Fibroblast of skin of back (primary cell): ENCODE measurements around the gene KLHL30.

Source experiments
- DNase-seq: peaks from one replicate; pipeline ENCODE4 v3.0.0-alpha.2; 2013

The KLHL30 gene

DNA sequence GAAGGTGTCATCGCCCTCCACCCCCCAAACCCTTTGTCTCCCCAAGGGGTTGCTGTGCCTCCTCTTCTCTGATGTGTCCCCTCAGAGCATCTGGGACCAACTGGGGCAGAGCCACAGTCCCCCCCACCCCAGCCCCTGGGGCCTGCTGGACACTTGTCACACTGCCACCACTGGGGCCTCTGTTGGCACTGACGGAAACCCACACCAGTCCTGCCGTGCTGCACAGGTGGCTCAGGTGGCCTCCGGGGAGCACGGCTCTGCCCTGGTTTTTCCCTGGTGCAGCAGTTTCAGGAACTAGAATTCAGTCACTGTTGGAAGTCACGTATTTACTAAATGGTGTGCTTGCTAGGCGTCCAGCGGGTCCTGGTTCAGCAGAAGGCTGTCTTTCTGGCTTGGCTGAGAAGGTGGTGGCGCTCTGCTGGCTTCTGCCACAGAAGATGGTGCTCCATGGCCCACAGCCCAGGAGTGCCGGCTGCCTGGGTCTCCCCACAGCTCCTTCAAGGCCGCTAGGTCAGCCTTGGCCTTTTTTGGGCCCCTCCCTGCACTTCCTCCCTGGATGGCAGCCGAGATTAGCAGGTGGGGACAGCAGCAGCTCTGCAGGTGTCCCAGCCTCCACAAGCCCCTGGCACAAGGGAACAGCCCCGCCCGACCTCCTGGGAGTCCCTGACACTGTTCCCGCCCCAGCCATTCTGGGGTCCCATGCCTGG is 18.6 kb upstream of the KLHL30 start:
- DNase-seq = no peak

DNA sequence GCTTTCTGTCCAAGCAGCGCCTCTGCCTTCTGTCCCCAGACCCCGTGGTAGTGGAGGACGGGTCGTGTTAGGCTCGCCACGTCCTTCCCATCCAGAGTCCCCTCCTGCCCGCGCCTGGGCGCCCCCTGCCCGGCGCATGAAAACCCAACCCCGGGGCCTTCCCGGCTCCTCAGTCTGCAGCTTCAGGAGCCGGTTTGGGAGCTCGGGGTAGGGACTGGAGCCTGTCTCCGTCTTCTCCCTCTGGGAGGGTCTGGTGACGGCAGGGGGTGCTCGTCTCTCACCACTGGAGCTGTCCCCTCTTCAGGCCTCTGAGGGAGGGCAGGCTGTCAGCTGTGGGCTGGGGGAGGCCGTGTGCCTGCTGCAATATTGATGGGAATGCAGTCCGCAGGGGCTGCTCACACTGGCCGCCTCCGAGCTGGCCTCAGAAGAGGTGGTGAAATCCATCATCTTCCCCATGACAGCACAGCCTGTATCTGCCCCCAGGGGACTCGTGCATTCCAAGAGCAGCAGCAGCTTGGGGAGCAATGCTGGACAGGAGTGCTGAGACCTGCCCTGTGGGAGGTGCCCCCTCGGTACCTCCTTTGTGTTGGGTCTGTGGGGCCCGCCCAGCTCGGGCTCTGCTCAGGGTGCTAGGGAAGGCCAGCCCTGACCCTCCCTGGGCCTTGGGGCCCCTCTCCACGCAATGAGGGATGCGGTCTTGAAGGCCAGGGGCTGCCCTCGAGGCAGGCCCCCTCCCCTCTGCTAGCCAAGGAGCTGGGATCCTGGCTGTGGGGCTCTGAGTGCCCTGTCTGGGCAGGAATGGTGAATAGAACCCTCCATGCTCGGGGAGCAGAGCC is 17.8 kb upstream of the KLHL30 start:
- peak; percentile 31 for DNase-seq

DNA sequence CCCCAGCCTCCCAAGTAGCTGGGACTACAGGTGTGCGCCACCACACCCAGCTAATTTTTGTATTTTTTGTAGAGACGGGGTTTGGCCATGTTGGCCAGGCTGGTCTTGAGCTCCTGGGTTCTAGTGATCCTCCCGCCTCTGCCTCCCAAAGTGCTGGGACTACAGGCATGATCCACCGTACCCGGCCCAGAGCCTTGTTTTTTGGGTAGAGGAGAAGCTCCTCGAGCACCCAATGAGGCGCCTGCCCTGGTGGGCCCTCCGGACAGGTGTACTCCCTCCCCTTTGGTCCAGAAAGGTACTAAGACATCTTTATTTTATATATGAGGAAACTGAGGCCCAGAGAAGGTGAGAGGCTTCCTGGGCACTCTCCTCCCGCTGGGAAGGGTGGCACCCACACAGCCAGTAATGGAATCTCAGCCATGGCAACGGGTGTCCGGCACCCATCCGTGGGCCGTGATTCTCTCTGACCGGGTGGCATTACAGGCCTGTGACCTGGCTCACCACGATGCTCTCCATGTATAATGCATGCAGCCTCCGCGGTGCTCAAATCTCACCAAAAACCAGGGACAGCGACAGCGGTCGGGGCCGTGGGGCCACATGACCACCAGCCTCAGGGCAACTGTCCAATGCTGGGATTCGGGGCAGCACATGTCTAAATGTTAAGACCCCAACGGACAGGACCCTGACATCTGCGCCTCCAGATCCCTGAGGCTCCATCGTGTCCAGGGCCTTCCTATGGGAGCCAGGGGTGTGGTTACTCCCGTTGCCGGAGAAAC is 16.8 kb upstream of the KLHL30 start:
- no peak for DNase-seq

- no peak for DNase-seq
These were observed 15.9 kb upstream of the KLHL30 start for GRCh38 chr2:238122287-238123217.

- DNase-seq = no peak
These were observed 15.1 kb upstream of the KLHL30 start for GRCh38 chr2:238123218-238123971.

DNA sequence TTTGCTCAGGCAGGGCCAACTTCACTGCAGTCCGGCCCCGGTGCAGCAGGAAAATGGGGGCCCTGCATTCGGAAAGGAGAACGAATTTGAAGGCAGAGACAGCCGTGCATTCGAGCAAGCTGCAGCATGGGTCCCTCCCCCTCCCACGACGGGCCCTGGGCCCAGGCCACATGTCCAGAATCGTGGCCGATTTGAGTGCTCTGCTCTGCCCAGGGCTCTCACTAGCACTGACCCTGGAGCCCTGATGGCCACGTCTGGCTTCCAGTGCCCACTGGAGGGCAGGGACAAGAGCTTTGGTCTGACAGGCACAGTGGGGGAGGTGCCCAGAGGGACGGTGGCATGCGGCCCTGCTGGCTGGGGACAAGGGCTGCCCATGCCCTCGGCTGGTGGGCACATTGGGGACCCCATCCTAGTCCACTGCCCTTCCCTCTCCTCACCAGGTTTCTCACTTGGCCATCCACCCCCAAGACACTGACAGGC is 14.4 kb upstream of the KLHL30 start:
- DNase-seq = no peak

GRCh38 chr2:238124488-238125126 is 13.9 kb upstream of the KLHL30 start:
- DNase-seq = no peak

DNA sequence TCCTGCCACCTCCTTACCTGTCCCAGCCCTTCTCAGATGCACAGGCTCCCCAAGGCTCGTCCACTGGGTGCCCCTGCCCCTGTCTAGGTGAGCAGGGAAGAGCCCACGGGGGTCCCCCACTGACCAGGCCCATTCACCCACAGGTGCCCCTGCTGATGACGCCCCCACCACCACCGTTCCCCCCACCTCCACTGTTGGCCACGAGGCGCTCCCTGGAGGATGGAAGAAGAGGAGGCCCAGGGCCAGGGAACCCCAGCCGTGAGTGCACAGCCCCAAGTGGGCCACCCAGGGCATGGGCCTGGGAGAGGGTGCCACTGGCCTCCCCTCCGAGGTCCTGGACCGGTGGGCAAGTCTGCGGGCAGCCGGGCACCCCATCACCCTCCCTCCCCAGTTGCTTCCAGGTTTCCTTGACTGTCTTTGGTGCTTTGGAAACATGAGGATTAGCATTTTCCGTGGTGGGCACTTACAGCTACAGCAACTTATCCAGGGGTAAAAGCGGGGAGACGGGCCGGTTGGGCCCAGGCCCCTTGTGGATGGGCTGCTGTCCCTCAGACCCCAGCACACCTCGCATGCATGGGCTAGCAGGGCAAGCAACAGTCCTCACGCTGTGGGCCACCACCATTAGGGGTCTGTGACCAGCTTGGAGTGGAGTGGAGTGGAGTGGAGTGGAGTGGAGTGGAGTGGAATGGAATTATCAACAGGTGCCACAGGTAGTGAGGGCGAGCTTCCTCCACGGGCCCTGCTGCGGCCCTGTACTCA is 13.2 kb upstream of the KLHL30 start:
- DNase-seq = no peak

DNA sequence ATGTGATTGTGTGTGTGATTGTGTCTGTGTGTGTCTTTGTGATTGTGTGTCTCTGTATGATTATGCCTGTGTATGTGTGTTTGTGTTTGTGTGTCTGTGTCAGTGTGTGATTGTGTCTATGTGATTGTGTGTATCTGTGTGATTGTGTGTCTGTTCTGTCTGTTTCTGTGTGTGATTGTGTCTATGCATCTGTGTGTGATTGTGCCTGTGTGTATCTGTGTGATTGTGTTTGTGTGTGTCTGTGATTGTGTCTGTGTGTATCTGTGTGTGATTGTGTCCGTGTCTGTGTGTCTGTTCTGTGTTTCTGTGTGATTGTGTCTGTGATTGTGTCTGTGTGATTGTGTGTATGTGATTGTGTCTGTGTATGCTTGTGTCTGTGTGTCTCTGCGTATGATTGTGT is 12.1 kb upstream of the KLHL30 start:
- no peak for DNase-seq

GRCh38 chr2:238126775-238127164 is 11.7 kb upstream of the KLHL30 start:
- DNase-seq = no peak

DNA sequence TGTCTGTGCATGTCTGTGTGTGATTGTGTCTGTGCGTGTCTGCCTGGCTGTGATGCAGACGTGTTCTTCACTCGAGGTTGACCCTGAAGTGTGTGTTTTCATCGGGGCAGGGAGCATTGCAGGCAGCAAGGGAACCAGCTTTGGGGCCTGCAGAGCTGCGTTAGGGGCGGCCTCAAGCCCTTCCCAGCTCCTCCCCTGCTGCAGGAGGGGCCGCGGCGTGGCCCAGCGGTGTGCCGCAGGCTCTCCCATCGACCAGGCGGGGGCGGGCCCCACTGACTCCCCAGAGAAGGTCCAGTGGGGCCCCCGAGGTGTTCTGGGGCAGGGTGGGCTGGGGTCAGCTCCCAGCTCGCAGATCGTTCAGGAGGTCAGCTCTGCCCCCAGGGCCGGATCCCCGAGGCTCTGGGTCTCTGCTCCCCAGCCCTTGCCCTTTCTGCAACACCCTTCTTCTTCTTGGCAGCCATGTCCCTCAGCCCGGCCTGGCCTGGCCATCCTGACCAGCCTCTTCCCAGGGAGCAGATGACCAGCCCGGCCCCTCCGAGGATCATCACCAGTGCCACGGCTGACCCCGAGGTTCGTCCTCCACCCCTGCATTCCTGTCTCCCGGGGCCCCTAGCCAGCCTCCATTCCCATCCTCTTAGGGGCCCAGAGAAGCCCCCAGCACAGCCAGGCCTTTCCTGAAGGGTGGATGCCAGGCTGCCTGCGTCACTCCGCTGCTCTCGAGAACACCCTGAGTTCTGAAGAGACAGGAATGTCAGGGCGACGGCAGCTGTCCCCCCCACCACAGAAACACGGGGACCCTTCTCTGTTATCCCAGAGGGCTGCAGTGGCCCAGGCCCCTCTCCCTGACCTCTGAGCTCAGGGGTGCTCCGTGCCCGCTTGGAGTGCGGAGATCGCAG is 11.1 kb upstream of the KLHL30 start:
- DNase-seq = peak; percentile 55

GRCh38 chr2:238128061-238128440 is 10.4 kb upstream of the KLHL30 start:
- DNase-seq = no peak

DNA sequence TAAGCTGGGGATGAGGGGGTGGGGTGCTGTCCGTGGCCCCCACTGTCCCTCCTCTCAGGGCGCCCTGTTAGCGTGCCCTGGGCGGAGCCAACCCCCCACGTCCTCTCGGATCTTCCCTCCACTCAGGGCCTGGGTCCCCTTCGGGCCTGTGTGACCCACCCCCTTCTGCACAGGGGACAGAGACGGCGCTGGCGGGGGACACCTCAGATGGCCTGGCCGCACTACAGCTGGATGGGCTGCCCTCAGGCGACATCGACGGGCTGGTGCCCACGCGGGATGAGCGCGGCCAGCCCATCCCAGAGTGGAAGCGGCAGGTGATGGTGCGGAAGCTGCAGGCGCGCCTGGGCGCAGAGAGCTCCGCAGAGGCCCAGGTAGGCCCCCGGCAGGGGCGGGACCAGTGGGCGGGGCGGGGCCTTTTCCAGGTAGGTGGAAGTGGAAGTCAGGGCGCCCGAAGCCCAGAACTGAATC is 9.9 kb upstream of the KLHL30 start:
- DNase-seq = no peak

- no peak for DNase-seq
These were observed 9.1 kb upstream of the KLHL30 start for GRCh38 chr2:238129166-238130010.

DNA sequence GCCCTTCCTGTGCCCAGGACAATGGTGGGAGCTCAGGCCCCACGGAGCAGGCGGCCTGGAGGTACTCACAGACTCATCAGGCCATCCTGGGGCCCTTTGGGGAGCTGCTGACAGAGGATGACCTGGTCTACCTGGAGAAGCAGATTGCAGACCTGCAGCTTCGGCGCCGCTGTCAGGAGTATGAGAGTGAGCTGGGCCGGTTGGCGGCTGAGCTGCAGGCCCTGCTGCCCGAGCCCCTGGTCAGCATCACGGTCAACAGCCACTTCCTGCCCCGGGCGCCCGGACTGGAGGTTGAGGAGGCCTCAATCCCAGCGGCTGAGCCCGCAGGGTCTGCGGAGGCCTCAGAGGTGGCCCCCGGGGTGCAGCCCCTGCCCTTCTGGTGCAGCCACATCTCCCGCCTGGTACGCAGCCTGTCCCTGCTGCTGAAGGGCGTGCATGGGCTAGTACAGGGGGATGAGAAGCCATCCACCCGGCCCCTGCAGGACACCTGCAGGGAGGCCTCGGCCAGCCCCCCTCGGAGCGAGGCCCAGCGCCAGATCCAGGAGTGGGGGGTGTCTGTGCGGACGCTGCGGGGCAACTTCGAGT is 8.3 kb upstream of the KLHL30 start:
- no peak for DNase-seq

DNA sequence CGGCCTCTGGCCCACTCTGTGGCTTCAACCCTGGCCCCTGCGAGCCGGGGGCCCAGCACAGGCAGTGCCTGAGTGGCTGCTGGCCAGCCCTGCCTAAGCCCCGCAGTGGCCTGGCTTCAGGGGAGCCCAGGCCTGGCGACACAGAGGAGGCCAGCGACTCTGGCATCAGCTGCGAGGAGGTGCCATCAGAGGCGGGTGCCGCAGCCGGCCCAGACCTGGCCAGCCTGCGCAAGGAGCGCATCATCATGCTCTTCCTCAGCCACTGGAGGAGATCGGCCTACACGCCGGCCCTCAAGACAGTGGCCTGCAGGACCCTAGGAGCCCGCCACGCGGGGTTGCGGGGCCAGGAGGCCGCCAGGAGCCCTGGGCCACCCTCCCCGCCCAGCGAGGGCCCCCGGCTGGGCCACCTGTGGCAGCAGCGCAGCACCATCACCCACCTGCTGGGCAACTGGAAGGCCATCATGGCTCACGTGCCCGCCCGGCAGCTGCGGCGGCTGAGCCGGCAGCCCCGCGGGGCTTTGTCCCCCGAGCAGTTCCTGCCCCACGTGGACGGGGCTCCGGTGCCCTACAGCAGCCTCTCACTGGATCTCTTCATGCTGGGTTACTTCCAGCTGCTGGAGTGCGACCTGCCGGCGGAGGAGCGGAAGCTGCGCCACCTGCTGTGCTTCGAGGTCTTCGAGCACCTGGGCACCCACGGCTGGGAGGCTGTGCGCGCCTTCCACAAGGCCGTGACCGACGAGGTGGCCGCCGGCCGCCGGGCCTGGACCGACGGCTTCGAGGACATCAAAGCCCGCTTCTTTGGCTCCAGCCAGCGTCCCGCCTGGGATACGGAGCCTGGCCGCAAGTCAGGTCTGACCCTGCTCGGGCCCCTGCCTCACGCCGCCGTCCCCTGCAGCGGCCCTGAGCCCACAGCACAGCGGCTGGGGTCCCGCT is 7.5 kb upstream of the KLHL30 start:
- DNase-seq = no peak
